GM18909 (cell line): ENCODE measurements around the gene RAVER1.
"Not testable (repeated sequence)": the region's sequence is repeated elsewhere in the genome, so short reads cannot be mapped to it uniquely, and the experiment has no call there.

Experiments
- ATAC-seq: cut with Tn5 transposase; IDR thresholded peaks from one replicate; pipeline ENCODE4 v1.9.1; 2021; ENCODE audit warnings: mild to moderate bottlenecking; ENCODE audit not compliant: unreplicated experiment, poor library complexity

Gene RAVER1

DNA sequence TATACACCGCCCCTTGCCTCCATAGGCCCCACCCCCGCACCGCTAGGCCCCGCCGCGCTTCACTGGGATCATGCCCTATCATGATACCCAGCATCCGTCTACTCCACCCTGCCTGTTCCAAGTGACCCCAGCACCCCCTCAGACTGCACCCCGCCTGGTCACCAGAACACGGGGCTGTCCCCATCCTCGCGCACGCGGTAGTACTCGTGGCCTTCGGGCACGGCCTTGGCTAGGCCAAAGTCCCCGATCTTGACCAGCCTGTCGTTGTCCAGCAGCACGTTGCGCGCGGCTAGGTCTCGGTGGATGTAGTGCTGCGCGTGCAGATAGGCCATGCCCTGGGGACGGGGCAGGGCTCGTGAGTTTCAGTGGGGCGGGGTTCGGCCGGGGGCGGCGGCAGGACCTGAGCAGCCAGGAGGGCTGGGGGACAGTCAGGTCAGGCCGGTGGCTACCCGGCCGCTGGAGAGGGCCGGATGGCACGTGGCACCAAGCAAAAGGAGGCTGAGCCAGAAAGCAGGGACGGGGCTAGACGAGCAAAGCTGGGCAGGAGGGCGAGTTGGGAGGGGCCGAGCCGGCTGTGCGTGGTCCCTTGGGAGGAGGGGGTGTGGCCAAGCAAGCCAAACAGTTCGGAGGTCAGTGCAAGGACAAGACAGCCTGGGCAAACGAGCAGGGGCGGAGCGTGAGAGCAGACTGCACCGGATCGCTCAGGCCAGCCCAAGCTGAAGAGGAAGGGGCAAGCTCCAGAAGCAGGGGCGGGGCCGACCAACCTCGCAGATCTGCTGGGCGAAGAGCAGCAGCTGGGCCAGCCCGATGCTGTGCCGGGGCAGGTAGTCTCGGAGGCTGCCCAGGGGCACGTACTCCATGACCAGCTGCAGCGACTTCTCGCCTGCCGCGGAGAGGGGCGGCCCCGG is 19.7 kb upstream of the RAVER1 start:
- ATAC-seq = no peak

DNA sequence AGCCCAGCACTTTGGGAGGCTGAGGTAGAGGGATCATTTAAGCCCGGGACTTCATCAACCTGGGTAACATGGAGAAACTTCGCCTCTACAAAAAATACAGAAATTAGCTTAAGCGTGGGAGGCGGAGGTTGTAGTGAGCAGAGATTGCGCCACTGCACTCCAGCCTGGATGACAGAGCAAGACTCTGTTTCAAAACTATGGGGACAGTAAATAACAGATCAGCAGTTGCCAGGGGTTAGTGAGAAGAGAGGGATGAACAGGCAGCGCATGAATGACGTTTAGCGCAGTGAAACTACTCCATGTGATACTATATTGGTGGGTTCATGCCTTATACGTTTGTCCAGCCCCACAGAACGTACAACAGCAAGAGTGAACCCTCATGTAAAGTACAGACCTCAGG is 13.2 kb upstream of the RAVER1 start:
- ATAC-seq = no peak

DNA sequence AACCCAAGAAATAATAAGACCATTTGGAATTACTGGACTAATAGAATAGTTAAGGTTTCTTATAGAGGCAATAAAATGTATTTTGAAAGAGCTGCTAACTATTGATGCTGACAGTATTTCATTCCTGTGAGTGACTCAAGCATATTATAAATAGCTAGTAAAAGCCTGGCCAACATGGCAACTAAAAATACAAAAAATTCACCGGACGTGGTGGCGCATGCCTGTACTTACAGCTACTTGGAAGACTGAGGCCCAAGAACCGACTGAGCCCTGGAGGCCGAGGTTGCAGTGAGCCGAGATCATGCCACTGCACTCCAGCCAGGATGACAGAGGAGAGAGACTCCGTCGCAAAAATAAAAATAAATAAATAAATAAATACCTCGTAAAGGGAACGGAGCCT is 11.5 kb upstream of the RAVER1 start:
- ATAC-seq = no peak

DNA sequence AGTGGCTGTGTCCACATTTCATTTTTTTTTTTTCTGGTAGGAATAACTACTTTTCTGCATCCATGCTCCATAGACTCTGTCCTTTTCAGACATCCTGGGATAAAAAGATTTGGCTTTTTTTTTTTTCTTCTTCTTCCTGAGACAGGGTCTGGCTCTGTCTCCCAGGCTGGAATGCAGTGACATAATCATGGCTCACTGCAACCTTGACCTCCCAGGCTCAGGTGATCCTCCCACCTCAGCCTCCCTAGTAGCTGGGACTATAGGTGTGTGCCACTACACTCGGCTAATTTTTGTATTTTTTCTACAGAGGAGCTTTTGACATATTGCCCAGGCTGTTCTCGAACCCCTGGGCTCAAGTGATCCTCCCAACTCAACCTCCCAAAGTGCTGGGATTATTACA is 10.2 kb upstream of the RAVER1 start:
- no peak for ATAC-seq

DNA sequence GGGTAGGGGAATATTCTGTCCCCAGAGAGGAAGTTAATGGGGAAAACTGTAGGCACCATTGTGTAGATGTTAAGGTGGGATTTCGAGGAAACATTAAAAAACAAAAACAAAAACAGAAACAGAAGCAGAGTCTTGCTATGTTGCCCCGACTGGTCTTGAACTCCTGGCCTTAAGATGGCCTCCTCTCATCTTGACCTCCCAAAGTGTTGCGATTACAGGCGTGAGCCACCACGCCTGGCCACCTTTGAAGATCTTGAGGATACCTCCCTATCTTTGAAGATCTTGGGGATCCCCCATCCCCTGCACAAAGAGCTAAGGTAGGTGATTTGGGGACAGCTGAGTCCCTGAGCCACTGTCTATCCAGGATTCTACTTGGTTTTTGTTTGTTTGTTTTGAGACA is 6.6 kb upstream of the RAVER1 start:
- ATAC-seq = no peak

DNA sequence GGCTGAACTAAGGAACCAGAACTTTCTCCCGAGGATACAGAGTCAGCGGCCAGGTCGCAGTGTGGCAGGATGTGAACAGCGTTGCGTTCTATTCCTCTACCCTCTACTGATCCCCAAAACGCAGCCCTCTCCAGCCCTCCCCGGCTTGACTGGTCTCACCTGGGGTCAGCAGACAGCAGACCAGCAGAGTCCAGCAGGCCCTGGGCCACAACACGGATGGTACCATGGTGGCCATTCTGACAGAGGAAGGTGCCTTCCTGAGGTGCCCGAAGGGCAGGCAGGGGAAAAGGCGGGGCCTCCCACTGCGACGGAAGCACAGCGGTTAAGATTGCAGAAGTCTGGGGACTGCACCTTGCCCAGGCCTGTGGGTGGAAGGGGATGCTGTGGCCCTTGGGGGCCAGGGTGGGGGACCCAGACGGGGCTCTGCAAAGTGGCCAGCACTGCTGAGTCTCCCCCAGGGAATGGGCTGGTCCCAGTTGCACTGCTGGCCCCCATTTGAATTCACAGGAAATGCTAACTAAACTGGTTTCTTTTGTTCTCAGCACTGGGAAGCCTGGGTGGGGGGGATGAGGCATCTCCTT is 6.1 kb upstream of the RAVER1 start, which contains the start of gene ICAM3:
TSS of gene ICAM3 (minus strand) at position 245 of the 581 bp plus-strand sequence. CDS start at position 235, 10 bp downstream.
- peak; percentile 72 for ATAC-seq

DNA sequence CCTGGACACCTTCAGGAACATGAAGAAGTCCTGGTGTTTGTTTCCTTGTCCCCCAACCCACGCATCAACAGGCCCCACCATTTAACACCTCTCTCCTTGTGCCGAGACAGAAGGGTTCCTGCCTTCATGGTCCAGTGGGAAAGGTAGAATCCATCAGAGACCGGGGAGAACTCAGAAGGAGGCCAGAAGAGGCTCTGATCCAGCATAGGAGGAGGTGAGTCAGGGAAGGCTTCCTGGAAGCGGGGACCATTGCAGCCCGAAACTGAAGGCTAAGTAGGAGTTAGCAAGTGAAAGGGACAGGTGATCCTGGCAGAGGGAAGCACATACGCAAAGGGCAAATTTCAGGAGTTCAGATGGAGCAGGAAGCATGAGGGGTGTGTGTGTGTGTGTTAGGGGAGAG is 5.6 kb upstream of the RAVER1 start:
- ATAC-seq = no peak

DNA sequence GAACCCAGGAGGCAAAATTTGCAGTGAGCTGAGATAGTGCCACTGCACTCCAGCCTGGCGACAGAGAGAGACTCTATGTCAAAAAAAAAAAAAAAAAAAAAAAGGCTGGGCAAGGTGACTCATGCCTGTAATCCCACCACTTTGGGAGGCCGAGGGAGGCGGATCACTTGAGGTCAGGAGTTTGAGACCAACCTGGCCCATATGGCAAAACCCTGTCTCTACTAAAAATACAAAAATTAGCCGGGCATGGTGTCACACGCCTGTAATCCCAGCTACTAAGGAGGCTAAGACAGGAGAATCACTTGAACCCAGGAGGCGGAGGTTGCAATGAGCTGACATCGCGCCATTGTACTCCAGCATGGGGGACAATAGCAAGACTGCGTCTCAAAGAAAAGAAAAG is 3.4 kb upstream of the RAVER1 start:
- ATAC-seq = not testable (repeated sequence)

DNA sequence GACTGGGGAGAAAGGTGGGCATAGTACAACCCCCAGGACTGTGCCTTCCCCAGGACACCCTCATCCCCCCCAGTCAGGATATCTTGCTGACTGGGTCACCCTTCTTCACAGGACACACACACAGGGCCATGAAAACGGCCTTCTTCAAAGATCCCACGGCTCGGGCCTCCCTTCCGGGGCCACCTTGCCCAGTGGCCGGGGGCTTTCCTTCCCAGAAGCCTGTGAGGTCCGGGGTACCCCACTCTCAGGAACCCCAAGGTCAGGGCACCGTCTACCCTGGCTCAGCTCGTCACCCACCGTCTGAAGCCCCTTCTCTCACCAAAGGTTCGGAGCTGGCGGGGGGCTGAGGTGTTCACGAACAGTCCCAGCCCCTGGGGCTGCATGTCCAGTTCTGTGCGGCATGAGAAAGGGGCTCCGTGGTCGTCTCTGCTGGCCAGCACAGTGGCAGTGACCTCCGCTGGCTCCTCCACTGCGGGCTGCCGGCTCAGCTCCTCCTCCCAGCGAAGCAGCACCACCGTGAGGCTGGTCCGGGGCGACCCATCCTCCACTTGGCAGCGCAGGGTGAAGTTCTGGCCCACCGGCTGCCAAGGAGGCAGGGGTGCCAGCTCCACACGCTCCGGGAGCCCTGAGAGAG is 2.1 kb upstream of the RAVER1 start:
- no peak for ATAC-seq

DNA sequence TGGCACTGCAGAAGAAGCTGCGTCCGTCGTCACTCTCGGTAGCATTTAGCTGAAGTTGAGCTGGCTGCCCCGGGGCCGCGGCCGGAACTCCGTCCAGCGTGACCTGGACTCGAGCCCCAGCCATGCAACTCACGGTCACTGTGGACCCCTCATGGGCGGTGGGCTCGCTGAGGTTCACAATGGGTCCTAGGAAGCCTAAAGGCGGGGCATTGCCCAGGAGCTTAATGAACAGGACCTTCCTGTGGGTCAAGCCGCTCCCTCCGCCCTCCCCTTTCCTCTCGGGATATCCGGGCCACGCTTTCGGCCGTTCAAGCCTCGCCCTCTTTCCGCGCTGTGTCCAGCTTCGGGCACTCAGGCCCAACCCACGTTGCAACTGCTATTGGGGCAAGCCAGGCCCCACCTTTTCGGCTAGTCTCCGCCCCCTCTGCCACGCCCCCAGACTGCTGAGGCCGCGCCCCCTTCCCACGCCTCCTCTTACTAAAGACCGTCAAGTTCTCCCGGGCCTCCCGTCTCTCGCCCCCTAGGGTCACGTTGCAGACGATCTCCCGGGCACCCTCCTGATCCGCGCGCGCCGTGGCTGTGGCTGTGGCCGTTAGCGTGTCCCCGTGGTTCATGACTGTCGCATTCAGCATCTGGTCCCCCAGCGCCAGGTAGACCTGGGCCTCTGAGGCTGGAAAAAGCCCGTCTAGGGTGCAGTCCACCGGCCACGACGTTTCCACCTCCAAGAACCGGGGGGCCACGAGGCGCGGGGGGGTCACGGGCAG is 1.4 kb upstream of the RAVER1 start:
- ATAC-seq = no peak

DNA sequence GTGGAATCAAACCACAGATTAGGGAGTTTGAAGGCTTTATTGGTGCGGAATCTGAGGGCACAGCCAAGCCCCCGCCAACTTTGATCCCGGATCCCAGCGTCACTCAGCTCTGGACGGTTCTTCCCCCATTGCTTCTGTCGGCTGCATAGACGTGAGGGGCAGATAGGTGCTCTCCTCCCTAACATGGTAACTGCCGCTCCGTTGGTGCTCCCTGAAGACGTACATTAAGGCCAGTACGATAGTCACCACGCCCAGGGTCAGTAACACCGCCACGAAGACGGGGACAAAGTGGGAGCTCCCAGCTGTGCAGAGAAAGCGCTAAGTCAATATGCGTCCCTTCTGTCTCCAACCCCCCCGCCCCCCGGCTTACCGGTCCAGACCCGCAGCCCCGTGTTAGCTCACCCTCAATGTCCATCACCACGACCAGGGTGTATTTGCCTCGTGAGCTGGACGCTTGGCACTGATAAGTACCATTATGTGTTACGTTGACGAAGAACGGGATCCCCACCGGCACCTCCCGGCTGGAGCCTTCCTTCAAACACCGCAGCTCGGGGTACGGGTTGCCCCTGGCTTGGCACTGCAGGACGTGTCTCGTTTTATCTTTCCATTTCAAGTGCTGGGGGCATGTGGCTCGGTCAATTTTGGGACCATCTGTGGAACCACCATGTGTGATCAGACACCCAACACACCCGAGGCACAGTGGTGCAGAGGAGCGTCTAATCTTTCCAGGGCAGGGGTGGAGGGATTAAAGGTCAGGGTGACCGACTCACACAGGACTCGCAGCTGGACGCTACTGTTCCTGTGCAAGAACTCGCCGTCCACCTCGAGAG is 644 bp upstream of the RAVER1 start:
- ATAC-seq = peak; percentile 5

DNA sequence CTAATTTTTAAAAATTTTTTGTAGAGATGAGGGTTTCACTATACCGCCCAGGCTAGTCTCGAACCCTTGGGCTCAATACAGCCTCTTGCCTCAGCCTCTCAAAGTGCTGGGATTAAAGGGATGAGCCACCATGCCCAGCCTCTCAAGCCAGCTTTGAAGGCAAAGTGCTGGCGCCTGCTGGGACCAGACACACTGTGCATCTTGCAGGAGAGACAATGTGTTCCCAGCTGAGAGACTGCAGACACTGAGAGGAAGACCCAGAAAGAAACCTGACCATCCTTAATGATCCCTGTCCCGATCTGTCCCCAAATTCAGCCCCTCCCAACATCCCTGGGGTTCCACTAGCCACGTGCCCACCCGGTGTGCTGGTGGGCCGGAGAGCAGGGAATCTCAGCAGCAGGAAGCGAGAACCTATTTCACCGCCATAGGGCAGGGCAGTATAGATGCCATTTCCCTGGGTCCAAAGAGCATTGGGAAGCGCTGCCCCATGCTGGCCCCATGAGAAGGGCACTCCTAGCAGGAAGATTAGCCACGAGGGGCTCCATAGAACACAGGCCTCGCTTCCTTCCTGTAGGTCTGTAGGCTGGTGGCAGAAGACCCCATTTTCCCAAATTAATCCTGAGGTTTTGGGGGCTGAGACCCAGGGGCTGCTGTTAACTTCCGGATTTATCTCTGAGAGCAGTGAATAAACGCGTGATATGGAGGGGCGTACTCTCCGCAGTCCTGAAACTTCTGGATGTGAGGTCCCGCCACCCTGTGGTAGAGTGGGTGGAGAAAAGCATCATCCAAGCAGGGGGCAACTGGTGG is 968 bp downstream of the RAVER1 start:
- no peak for ATAC-seq

DNA sequence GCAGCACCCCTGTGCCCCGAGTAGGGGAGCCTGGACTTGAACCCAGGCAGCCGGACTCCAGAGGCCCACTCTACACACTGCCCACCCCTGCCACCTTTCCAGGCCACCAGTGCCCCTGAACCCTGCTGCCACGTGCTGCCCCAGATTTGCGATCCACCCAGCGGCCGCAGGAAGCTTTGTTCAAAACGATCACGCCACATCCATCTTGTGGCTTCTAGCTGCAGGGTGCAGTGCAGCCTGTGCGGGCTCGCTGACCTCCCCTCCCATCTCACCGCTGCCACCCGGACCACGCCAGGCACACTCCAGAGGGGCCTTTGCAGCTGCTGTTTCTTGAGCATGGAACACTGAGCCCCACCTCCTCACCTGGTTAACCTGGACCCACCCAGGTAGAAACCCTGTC is 3.8 kb downstream of the RAVER1 start:
- ATAC-seq = no peak

DNA sequence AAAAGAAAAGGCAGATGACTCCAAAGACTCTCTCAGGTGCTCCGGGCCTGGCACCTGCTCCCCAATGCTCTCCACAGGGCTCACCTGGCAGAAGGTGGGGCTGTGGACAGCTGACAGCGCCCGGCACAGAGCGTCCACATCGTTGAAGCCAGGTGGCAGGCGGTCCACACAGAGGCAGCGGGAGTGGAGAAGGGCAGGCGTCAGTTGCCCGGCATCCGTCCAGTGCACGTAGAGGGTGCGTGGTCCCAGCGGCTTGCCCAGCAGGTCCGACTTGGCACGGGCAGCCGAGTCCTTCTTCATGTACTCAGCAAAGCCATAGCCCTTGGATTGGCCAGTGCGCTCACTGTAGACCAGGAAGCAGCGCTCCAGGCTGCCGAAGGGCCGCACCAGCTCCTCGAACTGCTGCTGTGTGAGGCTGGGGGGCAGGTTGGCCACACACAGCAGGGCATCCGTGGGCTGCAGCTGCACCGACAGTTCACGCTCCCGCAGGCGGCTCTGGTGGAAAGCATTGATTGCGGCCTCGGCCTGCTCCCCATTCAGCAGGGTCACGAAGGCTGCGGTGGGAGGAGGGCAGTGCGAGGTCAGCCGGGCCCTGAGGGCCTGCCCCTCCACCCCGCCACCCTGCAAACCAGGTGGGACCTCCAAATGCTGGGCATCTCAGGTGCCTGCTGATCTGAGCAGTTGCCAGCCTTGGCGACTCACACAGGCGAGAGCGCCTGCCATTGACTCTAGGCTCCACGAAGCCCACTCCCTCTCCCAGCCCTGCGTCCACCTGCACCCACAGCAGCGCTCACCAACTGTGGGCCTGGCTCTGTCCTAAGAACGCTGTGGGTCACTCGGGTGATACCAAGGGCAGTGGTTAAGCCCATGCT is 4.5 kb downstream of the RAVER1 start:
- no peak for ATAC-seq

DNA sequence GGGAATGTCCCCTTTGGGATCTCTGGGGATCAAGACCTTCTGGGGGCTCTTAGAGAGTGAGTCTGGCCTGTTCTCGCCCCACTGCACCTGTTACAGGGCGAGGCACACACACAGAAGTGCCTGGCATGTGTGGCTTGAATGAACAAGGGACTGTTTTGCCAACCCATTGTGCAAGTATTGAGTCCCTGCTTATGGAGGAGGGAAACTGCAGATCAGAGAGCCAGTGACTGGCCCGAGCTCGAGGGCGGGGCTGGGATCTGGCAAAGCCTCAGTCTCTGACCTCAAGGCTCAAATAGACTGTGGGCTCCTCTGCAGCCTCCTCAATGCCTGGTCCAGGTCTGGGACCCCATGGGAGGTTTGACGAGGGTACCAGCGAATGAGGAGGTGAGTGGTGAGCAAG is 5.5 kb downstream of the RAVER1 start:
- no peak for ATAC-seq

DNA sequence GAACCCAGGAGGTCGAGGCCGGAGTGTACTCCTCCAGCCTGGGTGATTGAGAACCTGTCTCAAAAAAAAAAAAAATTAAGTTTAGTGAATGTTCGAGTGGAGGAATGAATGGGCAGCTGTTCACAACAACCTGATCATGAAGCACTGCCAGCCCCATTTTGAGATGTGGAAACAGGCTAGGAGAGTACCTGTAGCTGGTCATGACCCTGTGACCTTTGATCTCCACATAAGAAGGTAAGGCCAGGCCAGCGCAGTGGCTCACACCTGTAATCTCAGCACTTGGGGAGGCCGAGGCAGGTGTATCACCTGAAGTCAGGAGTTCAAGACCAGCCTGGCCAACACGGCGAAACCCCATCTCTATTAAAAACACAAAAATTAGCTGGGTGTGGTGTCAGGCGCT is 7.6 kb downstream of the RAVER1 start:
- no peak for ATAC-seq

DNA sequence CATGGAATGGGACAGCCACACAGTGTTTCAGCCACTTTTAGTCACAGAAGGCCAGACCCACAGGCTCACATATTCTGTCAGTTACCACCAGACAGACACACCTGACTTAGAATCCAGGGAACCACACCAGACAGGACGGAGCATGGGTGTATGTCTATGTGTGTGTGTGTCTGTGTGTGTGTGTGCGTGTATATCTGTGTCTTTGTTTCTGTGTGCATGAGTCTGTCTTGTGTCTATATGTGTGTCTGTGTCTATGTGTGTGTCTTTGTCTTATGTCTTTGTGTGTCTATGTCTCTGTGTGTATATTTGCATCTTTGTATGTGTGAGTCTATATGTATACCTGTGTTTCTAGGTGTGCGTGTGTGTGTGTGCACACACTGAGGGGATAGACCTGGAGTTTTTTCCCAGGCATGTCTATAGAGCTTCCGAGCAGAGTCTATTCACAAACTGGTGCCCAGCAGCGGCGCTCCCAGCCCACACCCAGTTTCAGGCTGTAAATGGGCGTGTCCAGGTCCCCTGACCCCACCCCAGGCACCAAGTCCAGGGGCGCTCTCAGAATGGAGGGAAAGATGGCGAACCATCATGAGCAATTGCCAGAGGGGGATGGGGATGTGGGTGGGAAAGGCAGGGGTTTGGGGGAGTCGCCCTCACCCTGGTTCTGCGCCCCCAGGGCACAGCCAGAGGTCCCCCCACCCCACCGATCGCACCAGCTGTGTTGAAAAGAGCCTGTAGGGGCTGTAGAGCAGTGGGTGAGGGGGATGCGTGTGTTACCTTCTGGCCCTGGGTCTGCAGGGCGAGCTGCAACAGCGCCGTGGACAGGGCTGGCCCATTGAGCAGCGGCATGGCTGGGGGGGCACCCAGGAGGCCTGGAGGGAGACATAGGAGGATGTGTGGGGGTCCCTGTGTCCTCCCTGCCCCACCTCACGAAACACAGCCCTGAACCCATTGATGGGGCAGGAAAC is 11.2 kb downstream of the RAVER1 start:
- no peak for ATAC-seq
